Fibroblast of lung (primary cell): ENCODE results near the gene B3GALNT2.

ENCODE experiments used
- CTCF ChIP-seq, 2 donors: IDR thresholded peaks in 1 of 2; conservative IDR thresholded peaks in 1 of 2; 1 replicate in 1 of 2; 2 replicates in 1 of 2; pipeline ENCODE4 v1.5.1; 2011 to 2012; ENCODE audit warnings: low read length in 2 of 2, control low read depth in 1 of 2, inconsistent platforms in 1 of 2, low read depth in 1 of 2, mild to moderate bottlenecking in 1 of 2
- EZH2 ChIP-seq: IDR thresholded peaks from 2 replicates; pipeline ENCODE4 v1.5.1; 2012; ENCODE audit warnings: low read length, control low read depth, mild to moderate bottlenecking; ENCODE audit errors: missing control alignments

GRCh38 chr1:235416662-235417049, 87.6 kb downstream of the B3GALNT2 start:
- no peak for TF ChIP-seq CTCF (conservative IDR thresholded peaks at IDR 0.05 in 1 of 2, IDR thresholded peaks at IDR 0.05 in 1 of 2; ENCODE audit: low read depth in 1 of 2, low read length in 2 of 2)
- no peak for TF ChIP-seq EZH2
